ENCODE data around the gene CDH12. TPM values are rescaled to one million over a fixed set of nuclear protein-coding genes. Genes with fewer than 3 reads are reported as not detected.

Gene CDH12
- total and polyA plus RNA-seq, 2 donors (not counting 3 experiments of a cell fraction or from before 2014, with no cell fraction given) = 0.03 TPM; not detected in 1

GRCh38 chr5:22596404-22596970 is 256.7 kb downstream of the CDH12 start:
- TSS peak; percentile 94 for BruUV-seq (replicated peaks)
- TF ChIP-seq POLR2A (IDR thresholded peaks at IDR 0.05; ENCODE audit: low read depth, low read length) (peak; percentile 38), EZH2 (IDR thresholded peaks at IDR 0.05; ENCODE audit: borderline replicate concordance, low read depth, low read length, severe bottlenecking) (no peak), POLR2AphosphoS5 (IDR thresholded peaks at IDR 0.05; ENCODE audit: insufficient read depth, low read depth, low read length) (peak; percentile 40), JUN (IDR thresholded peaks at IDR 0.05; ENCODE audit: borderline replicate concordance, insufficient read depth, insufficient read length, low read depth) (peak; percentile 84), GATA2 (IDR thresholded peaks at IDR 0.05; ENCODE audit: insufficient read depth, insufficient read length, low read depth, low read length) (peak; percentile 62), FOS (IDR thresholded peaks at IDR 0.05; ENCODE audit: borderline replicate concordance, insufficient read depth, low read length) (peak; percentile 95), MYC (IDR thresholded peaks at IDR 0.05; ENCODE audit: low read depth, low read length) (no peak)
- Histone ChIP-seq H3K9me1 (replicated peaks; ENCODE audit: control insufficient read depth, extremely low read depth, insufficient read depth, low read length) (no peaks in the 10 kb centered on the region), H3K27me3 (ENCODE audit: control insufficient read depth in 2 of 2, insufficient read depth in 2 of 2, low read length in 2 of 2) (no peaks in the 10 kb centered on the region), H3K4me1 (ENCODE audit: control insufficient read depth, extremely low read depth, insufficient read depth, low read length) (peaks cover 12% of the 10 kb centered on the region), H3K9ac (replicated peaks; ENCODE audit: extremely low read depth, insufficient read depth, low read length) (no peak overlapping the region), H3K79me2 (ENCODE audit: control insufficient read depth, insufficient read depth, low read length) (no peaks in the 10 kb centered on the region), H4K20me1 (replicated peaks; ENCODE audit: control insufficient read depth, extremely low read depth, insufficient read depth, low read length) (no peaks in the 10 kb centered on the region), H3K27ac (ENCODE audit: insufficient read depth, low read depth, low read length) (peak overlapping the region; percentile 74), H3K36me3 (ENCODE audit: control insufficient read depth in 2 of 2, extremely low read depth in 1 of 2, insufficient read depth in 2 of 2, low read length in 2 of 2) (no peaks in the 10 kb centered on the region), H3K4me2 (ENCODE audit: insufficient read depth, low read length) (peak overlapping the region; percentile 80), H3K4me3 (replicated peaks in 1 of 3; ENCODE audit: insufficient read depth in 1 of 3, low read depth in 1 of 3, low read length in 3 of 3) (no peak overlapping the region), H2AFZ (ENCODE audit: low read depth, low read length) (peak overlapping the region; percentile 59), H3K9me3 (replicated peaks; ENCODE audit: control insufficient read depth, insufficient read depth, low read length) (no peaks in the 10 kb centered on the region)
- DNase-seq (ENCODE audit: low read depth, low spot score) = peak; percentile 93
- dilution Hi-C loops (cut with MboI; ENCODE audit: extremely low pct_ligation_motif_present, low sequenced_read_pairs) (no loop called here), intact Hi-C loops (cut with micrococcal nuclease) (no loop called here)
- peak; percentile 70 for FAIRE-seq
- ChIA-PET CTCF (no interaction called here), POLR2A (no interaction called here)

DNA sequence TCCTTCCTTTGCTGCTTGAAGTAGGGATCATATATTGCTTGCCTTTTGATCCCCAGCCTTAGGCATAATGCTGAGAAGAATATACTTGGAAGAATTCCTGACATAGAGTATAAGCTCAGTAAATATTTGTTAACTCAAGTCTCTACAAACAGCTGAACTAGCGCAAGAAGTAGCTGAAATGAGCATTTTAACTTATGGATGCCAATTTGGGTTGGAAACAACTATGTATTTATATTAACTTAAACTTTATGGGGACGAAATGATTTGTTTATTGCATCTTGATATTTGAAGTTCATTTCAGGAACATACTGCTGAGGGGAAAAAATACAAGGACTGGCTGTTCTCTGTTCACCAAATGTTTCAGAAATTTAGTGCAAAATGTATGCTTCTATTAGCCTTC is 258.7 kb downstream of the CDH12 start:
- Histone ChIP-seq H3K27ac (ENCODE audit: insufficient read depth, low read depth, low read length) (no peak overlapping the region), H3K4me2 (ENCODE audit: insufficient read depth, low read length) (no peak overlapping the region), H3K9me1 (replicated peaks; ENCODE audit: control insufficient read depth, extremely low read depth, insufficient read depth, low read length) (no peaks in the 10 kb centered on the region), H3K4me3 (replicated peaks in 1 of 3; ENCODE audit: insufficient read depth in 1 of 3, low read depth in 1 of 3, low read length in 3 of 3) (no peak overlapping the region), H3K79me2 (ENCODE audit: control insufficient read depth, insufficient read depth, low read length) (no peaks in the 10 kb centered on the region), H3K9ac (replicated peaks; ENCODE audit: extremely low read depth, insufficient read depth, low read length) (no peak overlapping the region), H3K27me3 (ENCODE audit: control insufficient read depth in 2 of 2, insufficient read depth in 2 of 2, low read length in 2 of 2) (no peaks in the 10 kb centered on the region), H3K9me3 (replicated peaks; ENCODE audit: control insufficient read depth, insufficient read depth, low read length) (no peaks in the 10 kb centered on the region), H2AFZ (ENCODE audit: low read depth, low read length) (no peak overlapping the region), H3K36me3 (ENCODE audit: control insufficient read depth in 2 of 2, extremely low read depth in 1 of 2, insufficient read depth in 2 of 2, low read length in 2 of 2) (no peaks in the 10 kb centered on the region), H3K4me1 (ENCODE audit: control insufficient read depth, extremely low read depth, insufficient read depth, low read length) (peaks cover 12% of the 10 kb centered on the region), H4K20me1 (replicated peaks; ENCODE audit: control insufficient read depth, extremely low read depth, insufficient read depth, low read length) (no peaks in the 10 kb centered on the region)
- intact Hi-C loops (cut with micrococcal nuclease) (no loop called here), dilution Hi-C loops (cut with MboI; ENCODE audit: extremely low pct_ligation_motif_present, low sequenced_read_pairs) (no loop called here)
- CTCF ChIA-PET = interaction anchor here (1.4 kb wide), 1 partner anchor 13 kb away, joined by 4 read pairs; no protein-coding TSS in a partner anchor
- no peak for TF ChIP-seq POLR2A (IDR thresholded peaks at IDR 0.05; ENCODE audit: low read depth, low read length)
- no peak for TF ChIP-seq MYC (IDR thresholded peaks at IDR 0.05; ENCODE audit: low read depth, low read length)
- no peak for TF ChIP-seq FOS (IDR thresholded peaks at IDR 0.05; ENCODE audit: borderline replicate concordance, insufficient read depth, low read length)
- no peak for TF ChIP-seq EZH2 (IDR thresholded peaks at IDR 0.05; ENCODE audit: borderline replicate concordance, low read depth, low read length, severe bottlenecking)
- no peak for TF ChIP-seq CTCF (IDR thresholded peaks at IDR 0.05; ENCODE audit: extremely low read depth in 1 of 2, insufficient read depth in 1 of 2, low read depth in 1 of 2, low read length in 2 of 2)
- TF ChIP-seq JUN (IDR thresholded peaks at IDR 0.05; ENCODE audit: borderline replicate concordance, insufficient read depth, insufficient read length, low read depth) = no peak
- no peak for TF ChIP-seq MAX (IDR thresholded peaks at IDR 0.05; ENCODE audit: insufficient read depth, insufficient read length)
- no peak for FAIRE-seq
- POLR2A ChIA-PET = no interaction called here
- DNase-seq (ENCODE audit: low read depth, low spot score) = no peak
- no TSS peak for BruUV-seq (replicated peaks)

Measured in endothelial cell of umbilical vein (primary cell).